Brain pericyte (primary cell): ENCODE results near the gene ATP6V0C.
"Not testable (repeated sequence)": the region's sequence is repeated elsewhere in the genome, so short reads cannot be mapped to it uniquely, and the experiment has no call there.

Experiments used
- DNase-seq: peaks from one replicate; pipeline ENCODE4 v3.0.0-alpha.2; 2012; ENCODE audit warnings: low read depth, low spot score

The ATP6V0C gene

GRCh38 chr16:2474877-2475412 is 38.8 kb upstream of the ATP6V0C start, which contains the start of gene TBC1D24:
TBC1D24 (plus strand) TSS chr16:2475127; CDS start chr16:2496149, 21,022 bp downstream.
- DNase-seq: no peak

GRCh38 chr16:2475413-2476344 is 38.1 kb upstream of the ATP6V0C start:
- DNase-seq: no peak

GRCh38 chr16:2476345-2476720 is 37.4 kb upstream of the ATP6V0C start:
- DNase-seq: no peak

- DNase-seq: no peak
These were observed 37.0 kb upstream of the ATP6V0C start for GRCh38 chr16:2476741-2477140.

GRCh38 chr16:2477327-2477726 is 36.4 kb upstream of the ATP6V0C start:
- no peak for DNase-seq

- DNase-seq: no peak
These were observed 35.5 kb upstream of the ATP6V0C start for GRCh38 chr16:2478279-2478678.

- DNase-seq: not testable (repeated sequence)
These were observed 33.8 kb upstream of the ATP6V0C start for GRCh38 chr16:2479996-2480395.

DNA sequence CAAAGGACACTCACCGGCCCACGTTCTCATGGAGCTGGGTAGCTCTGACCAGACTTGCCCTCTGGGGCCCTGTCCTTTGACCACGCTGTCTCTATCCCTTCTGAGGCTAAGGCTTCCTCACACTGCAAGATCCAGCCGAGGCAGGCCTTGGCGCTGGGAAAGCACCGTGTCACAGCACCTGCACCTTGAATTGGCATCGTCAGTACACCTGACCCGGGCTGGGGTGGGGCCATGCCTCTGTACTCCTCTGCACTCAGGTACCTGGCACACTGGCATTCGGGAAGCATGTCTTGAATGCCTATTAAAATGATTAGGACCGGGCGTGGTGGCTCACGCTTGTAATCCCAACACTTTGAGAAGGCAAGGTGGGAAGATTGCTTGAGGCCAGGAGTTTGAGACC is 32.8 kb upstream of the ATP6V0C start:
- no peak for DNase-seq

GRCh38 chr16:2481676-2482075 is 32.1 kb upstream of the ATP6V0C start:
- DNase-seq: no peak

- no peak for DNase-seq
These were observed 31.5 kb upstream of the ATP6V0C start for GRCh38 chr16:2482249-2482648.

DNA sequence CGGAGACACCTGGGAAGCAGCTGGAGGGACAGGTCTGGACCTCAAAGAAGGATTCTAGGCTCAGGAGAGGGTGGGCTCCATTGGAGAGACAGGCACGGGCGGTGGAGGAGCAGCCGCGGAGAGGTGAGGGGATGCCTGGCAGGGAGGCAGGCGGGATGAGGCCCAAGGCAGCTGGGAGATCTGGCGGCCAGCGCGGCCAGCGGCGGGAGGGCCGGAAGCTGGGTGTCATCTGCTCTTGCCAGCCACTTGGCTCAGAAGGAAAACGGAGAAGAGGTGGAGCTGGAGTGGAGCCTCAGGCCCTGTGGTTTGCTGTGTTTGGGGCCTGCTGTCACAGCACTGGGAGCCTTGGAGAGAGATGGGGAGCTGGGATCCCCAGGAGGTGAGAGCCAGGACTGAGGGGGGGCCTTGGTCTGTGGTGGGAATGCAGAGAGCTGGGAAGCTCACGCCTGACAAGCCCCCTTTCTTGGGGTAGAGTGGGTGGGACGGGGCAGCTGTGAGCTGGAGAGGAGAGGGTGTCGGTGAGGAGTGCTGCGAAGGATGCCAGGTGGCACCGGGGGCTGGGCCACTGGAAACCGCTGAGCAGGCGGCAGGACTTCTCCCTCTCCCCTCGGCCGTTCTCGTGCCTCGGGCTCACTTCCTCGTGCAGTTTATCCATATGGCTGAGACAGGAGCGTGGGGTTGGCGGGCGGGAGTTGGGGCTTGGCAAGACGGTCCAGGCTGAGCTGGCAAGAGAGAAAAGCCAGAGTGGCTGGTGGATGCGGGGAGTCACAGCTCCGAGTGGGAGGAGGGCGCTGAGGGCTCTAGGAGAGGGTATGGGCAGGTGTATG is 30.8 kb upstream of the ATP6V0C start:
- DNase-seq: no peak

GRCh38 chr16:2483939-2484897 is 29.5 kb upstream of the ATP6V0C start:
- no peak for DNase-seq

DNA sequence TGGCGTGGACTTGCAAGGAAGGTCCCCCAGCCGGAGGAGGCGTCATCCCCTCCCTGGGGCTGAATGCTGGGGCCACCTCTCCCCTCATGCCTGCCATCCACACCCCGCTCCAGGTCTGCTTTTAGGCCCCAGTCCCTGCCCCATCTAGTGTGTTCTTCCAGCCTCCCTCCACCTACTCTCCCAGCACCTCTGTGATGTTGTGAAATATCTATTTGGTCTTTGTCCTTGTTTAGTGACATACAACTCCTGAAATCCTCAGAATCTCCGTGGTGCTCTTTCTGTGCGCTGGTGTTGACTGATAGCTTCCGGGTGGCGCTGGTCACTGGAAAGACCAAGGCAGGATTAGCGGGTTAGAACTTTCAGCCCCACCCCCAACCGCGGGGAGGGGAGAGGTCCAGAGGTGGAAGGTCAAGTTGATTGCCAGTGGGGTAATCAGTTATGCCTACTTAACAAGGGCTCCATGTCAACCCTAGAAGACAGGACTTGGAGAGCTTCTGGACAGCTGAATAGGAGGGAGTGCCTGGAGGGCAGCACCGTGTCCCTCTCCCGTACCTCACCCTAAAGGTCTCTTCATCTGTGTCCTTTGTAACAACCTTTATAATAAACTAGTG is 28.7 kb upstream of the ATP6V0C start:
- DNase-seq: no peak

DNA sequence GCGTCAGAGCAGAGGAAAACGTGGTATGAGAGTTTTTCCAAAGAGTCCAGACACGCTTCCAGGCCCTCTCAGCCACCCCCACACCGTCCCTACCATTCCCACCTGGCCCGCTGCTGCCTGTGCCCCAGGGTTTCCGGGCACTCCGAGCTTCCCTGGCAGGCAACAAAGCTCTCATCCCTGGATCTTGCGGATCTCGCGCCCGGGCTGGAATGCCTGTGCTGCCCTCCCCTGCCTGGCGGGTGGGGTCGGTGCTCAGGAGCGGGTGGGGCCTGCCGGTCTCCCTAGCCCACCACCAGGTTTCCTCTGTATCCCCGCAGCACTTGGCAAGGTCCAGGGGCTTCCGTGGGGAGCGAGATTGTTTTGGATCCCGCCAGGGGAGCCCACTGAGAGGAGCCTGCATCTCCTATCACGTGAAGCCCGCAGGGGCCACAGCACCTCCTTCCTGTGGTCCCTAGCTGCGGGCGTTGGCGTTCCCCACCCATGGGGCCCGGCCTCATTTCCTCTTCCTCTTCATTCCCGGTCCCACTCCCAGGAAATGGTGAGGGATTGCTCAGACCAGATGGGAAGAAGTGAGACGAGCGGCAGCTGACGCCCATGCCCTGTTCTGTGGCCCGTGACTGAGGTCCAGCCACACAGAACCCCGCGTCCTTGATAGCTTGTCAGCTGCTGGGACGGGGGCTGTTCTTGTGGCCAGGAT is 27.8 kb upstream of the ATP6V0C start:
- DNase-seq: no peak

GRCh38 chr16:2486645-2487516 is 26.9 kb upstream of the ATP6V0C start:
- DNase-seq: no peak

DNA sequence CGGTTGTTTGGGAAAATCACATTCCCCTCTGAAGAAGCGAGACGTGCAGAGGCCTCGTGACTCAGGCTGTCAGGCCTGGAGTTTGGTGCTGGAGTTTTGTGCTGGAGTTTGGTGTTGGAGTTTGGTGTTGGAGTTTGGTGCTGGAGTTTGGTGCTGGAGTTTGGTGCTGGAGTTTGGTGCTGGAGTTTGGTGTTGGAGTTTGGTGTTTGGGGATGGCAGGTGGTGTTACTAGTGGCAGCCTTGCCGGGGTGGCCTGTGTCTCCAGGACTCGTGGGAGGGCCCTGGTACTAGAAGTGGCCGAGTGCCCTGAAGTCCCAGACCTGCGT is 26.3 kb upstream of the ATP6V0C start:
- DNase-seq: no peak

DNA sequence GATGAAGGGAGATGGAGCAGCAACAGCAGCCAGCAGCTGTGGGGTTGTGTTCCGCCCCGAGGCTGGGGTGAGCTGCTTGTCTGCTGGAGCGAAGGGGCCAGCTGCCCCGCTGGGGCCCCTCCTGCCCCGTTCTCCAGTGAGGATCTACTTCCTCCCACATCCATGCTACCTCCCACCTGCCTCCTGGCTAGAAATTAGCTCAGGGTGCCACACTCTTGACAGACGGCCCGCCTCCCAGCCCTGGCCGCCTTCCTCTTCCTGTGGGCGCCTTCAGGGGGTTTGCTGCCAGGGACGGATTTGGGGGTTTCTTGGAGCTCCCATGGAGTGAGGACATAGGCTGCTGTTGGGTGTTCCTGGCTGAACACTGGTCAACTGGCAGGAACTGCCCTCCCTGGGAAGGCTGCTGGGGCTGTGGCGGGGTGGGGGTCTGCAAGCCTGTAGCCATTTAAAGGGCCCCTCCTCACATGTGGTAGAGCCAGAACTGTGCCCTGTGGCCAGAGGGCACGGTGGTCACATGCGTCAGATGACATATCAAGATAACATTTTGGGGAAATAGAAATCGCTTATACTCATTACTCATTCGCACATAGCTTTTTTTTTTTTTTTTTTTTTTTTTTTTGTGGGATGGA is 25.7 kb upstream of the ATP6V0C start:
- DNase-seq: no peak

DNA sequence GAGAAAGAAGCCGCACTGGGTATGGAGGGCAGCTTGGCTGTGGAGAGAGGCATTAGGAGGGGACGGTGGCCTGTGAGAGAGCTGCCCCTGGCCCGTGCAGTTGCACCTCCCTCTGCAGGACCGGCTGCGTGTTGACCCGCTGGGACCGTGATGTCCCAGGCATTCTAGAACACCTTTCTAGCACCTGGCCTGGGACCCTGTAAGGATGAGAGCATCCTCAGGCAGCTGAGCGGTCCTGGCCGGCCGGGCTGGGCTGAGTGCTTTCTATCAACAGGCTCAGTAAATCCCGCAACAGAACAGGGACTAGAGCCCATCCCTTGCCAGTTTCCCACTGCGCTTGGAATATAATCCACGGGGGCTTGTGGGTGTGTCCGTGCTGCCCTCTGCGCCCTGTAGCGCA is 24.2 kb upstream of the ATP6V0C start:
- no peak for DNase-seq
